Measurements from ENCODE around the gene MTF1. TPM values are rescaled to one million over a fixed set of nuclear protein-coding genes. Genes with fewer than 3 reads are reported as not detected.

MTF1 gene
- total RNA-seq, 3 donors from 2014 or later, result 4.9 to 5.3 (median 5.0) TPM

GRCh38 chr1:37831109-37831508 is 28.3 kb downstream of the MTF1 start:
- H3K27me3 ChIP-seq, result no peaks in the 10 kb centered on the region
- H3K27ac ChIP-seq, result no peak overlapping the region
- H3K4me3 ChIP-seq, result no peak overlapping the region
- intact Hi-C loops (cut with DNase I; ENCODE audit: low total_unique reads), result no loop called here
- H3K9me3 ChIP-seq, result no peaks in the 10 kb centered on the region
- H3K4me1 ChIP-seq, result no peaks in the 10 kb centered on the region
- H3K36me3 ChIP-seq, result peaks cover 5% of the 10 kb centered on the region
- TF ChIP-seq POLR2A (IDR thresholded peaks at IDR 0.05), result no peak
- TF ChIP-seq, protein P1, sequence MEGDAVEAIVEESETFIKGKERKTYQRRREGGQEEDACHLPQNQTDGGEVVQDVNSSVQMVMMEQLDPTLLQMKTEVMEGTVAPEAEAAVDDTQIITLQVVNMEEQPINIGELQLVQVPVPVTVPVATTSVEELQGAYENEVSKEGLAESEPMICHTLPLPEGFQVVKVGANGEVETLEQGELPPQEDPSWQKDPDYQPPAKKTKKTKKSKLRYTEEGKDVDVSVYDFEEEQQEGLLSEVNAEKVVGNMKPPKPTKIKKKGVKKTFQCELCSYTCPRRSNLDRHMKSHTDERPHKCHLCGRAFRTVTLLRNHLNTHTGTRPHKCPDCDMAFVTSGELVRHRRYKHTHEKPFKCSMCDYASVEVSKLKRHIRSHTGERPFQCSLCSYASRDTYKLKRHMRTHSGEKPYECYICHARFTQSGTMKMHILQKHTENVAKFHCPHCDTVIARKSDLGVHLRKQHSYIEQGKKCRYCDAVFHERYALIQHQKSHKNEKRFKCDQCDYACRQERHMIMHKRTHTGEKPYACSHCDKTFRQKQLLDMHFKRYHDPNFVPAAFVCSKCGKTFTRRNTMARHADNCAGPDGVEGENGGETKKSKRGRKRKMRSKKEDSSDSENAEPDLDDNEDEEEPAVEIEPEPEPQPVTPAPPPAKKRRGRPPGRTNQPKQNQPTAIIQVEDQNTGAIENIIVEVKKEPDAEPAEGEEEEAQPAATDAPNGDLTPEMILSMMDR (IDR thresholded peaks at IDR 0.05), result no peak
- no peak for TF ChIP-seq POLR2AphosphoS5 (IDR thresholded peaks at IDR 0.05)
- no peak for DNase-seq (ENCODE audit: low spot score in 2 of 2)

DNA sequence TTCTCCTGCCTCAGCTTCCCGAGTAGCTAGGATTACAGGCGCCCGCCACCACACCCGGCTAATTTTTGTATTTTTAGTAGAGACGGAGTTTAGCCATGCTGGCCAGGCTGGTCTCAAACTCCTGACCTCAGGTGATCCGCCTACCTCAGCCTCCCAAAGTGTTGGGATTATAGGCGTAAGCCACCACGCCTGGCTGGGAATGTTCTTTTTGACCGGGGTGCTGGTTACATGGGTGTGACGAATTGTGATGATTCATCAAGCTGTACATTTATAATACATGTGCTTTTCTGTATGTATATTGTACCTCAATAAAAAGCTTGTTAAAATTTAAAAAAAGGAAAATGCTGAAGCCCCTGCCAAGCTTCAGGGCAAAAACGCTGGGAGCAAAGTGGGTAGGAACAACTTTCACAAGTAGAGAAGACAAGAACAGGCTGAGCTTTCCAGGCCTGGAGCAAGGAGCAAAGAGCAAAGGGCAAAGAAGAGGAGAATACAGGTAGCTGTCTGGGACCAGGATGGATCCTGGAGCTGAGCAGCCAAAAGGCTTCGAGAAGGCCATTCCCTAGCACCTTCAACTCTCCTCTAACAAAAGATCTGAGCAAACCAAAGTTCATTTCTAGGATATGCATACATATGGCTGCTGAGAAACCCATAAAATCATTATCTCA is 30.9 kb downstream of the MTF1 start:
- intact Hi-C loops (cut with DNase I; ENCODE audit: low total_unique reads), result no loop called here
- Histone ChIP-seq H3K36me3 (peaks cover 5% of the 10 kb centered on the region), H3K27me3 (no peaks in the 10 kb centered on the region), H3K4me1 (no peaks in the 10 kb centered on the region), H3K27ac (no peak overlapping the region), H3K4me3 (no peak overlapping the region), H3K9me3 (no peaks in the 10 kb centered on the region)
- DNase-seq (ENCODE audit: low spot score in 2 of 2), result no peak
- TF ChIP-seq POLR2AphosphoS5 (IDR thresholded peaks at IDR 0.05), result no peak
- no peak for TF ChIP-seq POLR2A (IDR thresholded peaks at IDR 0.05)
- TF ChIP-seq, protein P1 (IDR thresholded peaks at IDR 0.05), result no peak

GRCh38 chr1:37825506-37825905 is 33.9 kb downstream of the MTF1 start:
- TF ChIP-seq, protein P1 (IDR thresholded peaks at IDR 0.05), result no peak

DNA sequence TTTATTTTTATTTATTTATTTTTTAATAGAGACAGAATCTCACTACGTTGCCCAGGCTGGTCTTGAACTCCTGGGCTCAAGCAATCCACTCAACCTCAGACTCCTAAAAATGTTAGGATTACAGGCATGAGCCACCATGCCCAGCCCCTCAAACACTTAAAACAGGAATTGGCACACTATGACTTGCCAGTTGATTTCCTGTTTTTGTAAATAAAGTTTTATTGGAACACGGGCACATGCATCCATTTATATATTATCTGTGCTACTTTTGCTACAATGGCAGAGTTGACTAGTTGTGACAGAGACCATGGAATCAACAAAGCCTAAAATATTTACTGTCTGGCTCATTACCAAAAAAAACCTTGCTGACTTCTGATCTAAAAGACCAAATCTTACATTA is 35.4 kb downstream of the MTF1 start:
- H3K36me3 ChIP-seq, result no peaks in the 10 kb centered on the region
- intact Hi-C loops (cut with DNase I; ENCODE audit: low total_unique reads), result no loop called here
- TF ChIP-seq POLR2AphosphoS5 (IDR thresholded peaks at IDR 0.05) (no peak), POLR2A (IDR thresholded peaks at IDR 0.05) (no peak)
- TF ChIP-seq, protein P1 (IDR thresholded peaks at IDR 0.05), result no peak

More at GRCh38 chr1:37825506-37825905, 33.9 kb downstream of the MTF1 start:
- H3K36me3 ChIP-seq, result no peaks in the 10 kb centered on the region
- H3K27me3 ChIP-seq, result no peaks in the 10 kb centered on the region
- H3K4me1 ChIP-seq, result no peaks in the 10 kb centered on the region
- H3K27ac ChIP-seq, result no peak overlapping the region
- DNase-seq (ENCODE audit: low spot score in 2 of 2), result no peak
- no peak overlapping the region for H3K4me3 ChIP-seq
- intact Hi-C loops (cut with DNase I; ENCODE audit: low total_unique reads), result no loop called here
- H3K9me3 ChIP-seq, result no peaks in the 10 kb centered on the region

GRCh38 chr1:37822906-37823815 is 36.2 kb downstream of the MTF1 start:
- Histone ChIP-seq H3K4me3 (no peak overlapping the region), H3K27ac (no peak overlapping the region)
- no peak for TF ChIP-seq POLR2A (IDR thresholded peaks at IDR 0.05)
- TF ChIP-seq POLR2AphosphoS5 (IDR thresholded peaks at IDR 0.05), result no peak
- TF ChIP-seq, protein P1 (IDR thresholded peaks at IDR 0.05), result no peak

More for the DNA sequence above, 35.4 kb downstream of the MTF1 start:
- DNase-seq (ENCODE audit: low spot score in 2 of 2), result no peak
- H3K27me3 ChIP-seq, result no peaks in the 10 kb centered on the region
- H3K4me1 ChIP-seq, result no peaks in the 10 kb centered on the region
- H3K9me3 ChIP-seq, result no peaks in the 10 kb centered on the region
- no peak overlapping the region for H3K4me3 ChIP-seq
- no peak overlapping the region for H3K27ac ChIP-seq

More at GRCh38 chr1:37822906-37823815, 36.2 kb downstream of the MTF1 start:
- no peak for DNase-seq (ENCODE audit: low spot score in 2 of 2)
- Histone ChIP-seq H3K9me3 (no peaks in the 10 kb centered on the region), H3K36me3 (no peaks in the 10 kb centered on the region), H3K4me1 (no peaks in the 10 kb centered on the region), H3K27me3 (no peaks in the 10 kb centered on the region)
- intact Hi-C loops (cut with DNase I; ENCODE audit: low total_unique reads), result no loop called here

Measured in breast epithelium (tissue), 4 donors.